ENCODE results near the gene RPS18. TPM values are rescaled to one million over a fixed set of nuclear protein-coding genes. Genes with fewer than 3 reads are reported as not detected.
A peak's percentile ranks its signal among the peaks of the same experiment; 100 is the strongest.
"Not testable (repeated sequence)": the region's sequence is repeated elsewhere in the genome, so short reads cannot be mapped to it uniquely, and the experiment has no call there.

RPS18 gene
- total RNA-seq, 2 donors from 2014 or later, result 3,349 to 4,633 TPM

GRCh38 chr6:33277663-33278391 is 6.0 kb downstream of the RPS18 start:
- no peaks in the 10 kb centered on the region for H3K27me3 Mint-ChIP-seq
- H3K27ac Mint-ChIP-seq, result peak overlapping the region; percentile 83
- ATAC-seq (replicated peaks), result no peak
- peaks cover 26% of the 10 kb centered on the region for H3K4me1 Mint-ChIP-seq
- peaks cover 76% of the 10 kb centered on the region for H3K36me3 Mint-ChIP-seq (ENCODE audit: low read depth)
- H3K9me3 Mint-ChIP-seq, result no peaks in the 10 kb centered on the region
- peak overlapping the region; percentile 88 for H3K4me3 Mint-ChIP-seq

DNA sequence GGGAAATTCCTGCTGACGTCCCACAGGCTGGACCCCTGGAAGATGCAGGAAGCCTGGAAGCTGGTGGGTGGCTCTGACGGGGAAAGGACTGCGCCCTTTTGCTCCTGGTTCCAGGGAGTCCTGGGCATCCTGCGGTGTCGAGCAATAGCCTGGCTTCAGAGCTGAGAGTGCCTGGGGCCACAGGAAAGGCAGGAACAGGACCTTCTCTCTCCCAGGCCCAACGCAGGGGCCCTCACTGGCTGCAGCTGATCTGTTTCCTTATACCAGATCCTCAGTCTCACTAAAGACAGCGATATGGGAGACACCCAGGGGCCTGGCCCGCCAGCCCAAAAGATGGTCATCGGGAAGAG is 6.5 kb downstream of the RPS18 start:
- no peaks in the 10 kb centered on the region for H3K9me3 Mint-ChIP-seq
- peaks cover 76% of the 10 kb centered on the region for H3K36me3 Mint-ChIP-seq (ENCODE audit: low read depth)
- no peak for ATAC-seq (replicated peaks)
- H3K4me1 Mint-ChIP-seq, result peaks cover 21% of the 10 kb centered on the region
- H3K27ac Mint-ChIP-seq, result no peak overlapping the region
- no peak overlapping the region for H3K4me3 Mint-ChIP-seq
- no peaks in the 10 kb centered on the region for H3K27me3 Mint-ChIP-seq

- H3K36me3 Mint-ChIP-seq (ENCODE audit: low read depth), result peaks cover 76% of the 10 kb centered on the region
- H3K27ac Mint-ChIP-seq, result no peak overlapping the region
- no peaks in the 10 kb centered on the region for H3K9me3 Mint-ChIP-seq
- H3K27me3 Mint-ChIP-seq, result no peaks in the 10 kb centered on the region
- no peak overlapping the region for H3K4me3 Mint-ChIP-seq
- peaks cover 19% of the 10 kb centered on the region for H3K4me1 Mint-ChIP-seq
- ATAC-seq (replicated peaks), result no peak
Measured at GRCh38 chr6:33278810-33279209, 6.9 kb downstream of the RPS18 start.

DNA sequence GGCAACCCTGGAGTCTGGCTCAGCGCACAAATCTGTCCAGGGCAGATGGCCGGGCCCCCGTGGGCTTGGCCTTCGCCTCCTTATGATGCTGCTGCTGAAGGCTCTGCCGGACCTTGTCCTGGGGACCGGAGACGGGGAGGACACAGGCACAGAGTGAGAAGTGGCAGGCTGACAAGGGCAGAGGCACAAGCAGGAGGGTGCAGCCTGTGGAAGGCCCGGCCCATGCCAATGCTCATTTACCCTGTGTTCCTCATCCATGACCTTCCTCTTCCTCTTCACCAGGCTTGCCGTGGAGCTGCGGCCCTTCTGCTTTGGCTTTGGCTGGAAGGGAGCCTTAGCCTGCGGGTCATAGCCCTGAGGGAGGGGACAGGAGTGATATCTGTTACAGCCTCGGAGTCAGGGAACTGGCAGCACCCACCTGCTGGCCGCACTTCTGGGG is 7.4 kb downstream of the RPS18 start:
- Mint-ChIP-seq H3K27me3 (no peaks in the 10 kb centered on the region), H3K4me3 (no peak overlapping the region), H3K4me1 (peaks cover 18% of the 10 kb centered on the region), H3K9me3 (no peaks in the 10 kb centered on the region), H3K36me3 (ENCODE audit: low read depth) (peaks cover 76% of the 10 kb centered on the region), H3K27ac (no peak overlapping the region)
- ATAC-seq (replicated peaks), result no peak

GRCh38 chr6:33279971-33280511 is 8.2 kb downstream of the RPS18 start:
- Mint-ChIP-seq H3K9me3 (no peaks in the 10 kb centered on the region), H3K4me1 (peaks cover 12% of the 10 kb centered on the region), H3K27ac (no peak overlapping the region), H3K4me3 (no peak overlapping the region), H3K27me3 (no peaks in the 10 kb centered on the region), H3K36me3 (ENCODE audit: low read depth) (peaks cover 76% of the 10 kb centered on the region)
- ATAC-seq (replicated peaks), result no peak

GRCh38 chr6:33280539-33280938 is 8.7 kb downstream of the RPS18 start:
- no peak for ATAC-seq (replicated peaks)
- H3K4me3 Mint-ChIP-seq, result no peak overlapping the region
- peak overlapping the region; percentile 30 for H3K27ac Mint-ChIP-seq
- H3K36me3 Mint-ChIP-seq (ENCODE audit: low read depth), result peaks cover 76% of the 10 kb centered on the region
- H3K4me1 Mint-ChIP-seq, result peaks cover 11% of the 10 kb centered on the region
- no peaks in the 10 kb centered on the region for H3K27me3 Mint-ChIP-seq
- no peaks in the 10 kb centered on the region for H3K9me3 Mint-ChIP-seq

DNA sequence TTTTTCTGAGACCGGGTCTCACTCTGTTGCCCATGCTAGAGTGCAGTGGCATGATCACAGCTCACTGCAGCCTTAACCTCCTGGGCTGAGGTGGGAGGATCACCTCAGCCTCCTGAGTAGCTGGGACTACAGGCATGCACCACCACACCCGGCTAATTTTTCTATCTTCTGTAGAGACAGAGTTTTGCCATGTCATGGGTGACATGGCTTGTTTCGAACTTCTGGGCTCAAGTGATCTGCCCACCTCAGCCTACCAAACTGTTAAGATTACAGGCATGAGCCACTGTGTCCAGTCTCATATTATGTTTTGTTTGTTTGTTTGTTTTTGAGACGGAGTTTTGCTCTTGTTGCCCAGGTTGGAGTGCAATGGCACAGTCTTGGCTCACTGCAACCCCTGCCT is 13.3 kb downstream of the RPS18 start:
- not testable (repeated sequence) for H3K4me3 Mint-ChIP-seq; ATAC-seq (replicated peaks)
- H3K36me3 Mint-ChIP-seq (ENCODE audit: low read depth), result peaks cover 91% of the 10 kb centered on the region

DNA sequence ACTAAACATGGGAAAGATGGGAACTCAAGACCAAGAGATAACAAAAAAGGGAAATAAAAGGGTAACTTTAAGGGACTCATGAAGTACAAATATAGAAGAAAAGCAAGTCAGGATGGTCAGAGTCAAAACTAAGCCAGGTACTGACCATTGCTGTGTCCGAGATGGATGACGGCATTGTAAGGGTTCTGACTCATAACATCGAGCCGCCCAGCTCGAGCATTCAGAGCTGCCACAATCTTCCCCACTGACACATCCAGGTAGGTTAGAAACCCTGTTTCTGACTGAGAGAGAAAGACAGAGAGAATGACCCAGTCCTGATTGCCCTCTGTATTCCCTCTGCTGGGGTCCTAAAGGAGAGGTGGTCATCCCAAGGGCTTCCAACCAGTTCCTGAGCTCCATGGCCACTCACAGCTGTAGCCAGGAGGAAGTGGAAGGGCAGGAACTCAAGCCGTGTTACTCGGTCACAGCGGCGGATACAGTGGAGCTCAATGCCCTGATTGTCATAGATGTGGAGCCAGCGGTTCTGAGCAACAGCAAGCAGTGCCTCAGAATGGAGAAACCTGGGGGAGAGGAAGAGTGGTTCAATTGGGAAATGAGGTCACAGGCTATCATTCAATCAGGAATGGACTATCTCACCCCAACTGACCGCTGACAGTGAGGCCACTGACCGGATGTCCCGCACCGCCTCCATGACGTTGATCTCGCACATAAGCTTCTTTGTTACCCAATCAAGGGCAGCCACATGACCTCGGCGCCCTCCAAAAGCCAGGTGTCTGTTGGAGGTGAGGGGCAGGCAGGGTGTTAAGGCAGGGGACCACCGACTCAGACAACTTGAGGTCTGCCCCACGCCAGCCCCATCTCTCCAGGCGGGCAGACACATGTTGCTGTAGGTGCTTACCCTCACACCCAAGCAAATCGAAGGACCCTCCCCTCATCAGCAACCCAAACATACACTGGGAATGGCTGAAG is 15.4 kb downstream of the RPS18 start:
- H3K36me3 Mint-ChIP-seq (ENCODE audit: low read depth), result peaks cover 97% of the 10 kb centered on the region
- H3K4me3 Mint-ChIP-seq, result peak overlapping the region; percentile 84
- H3K27me3 Mint-ChIP-seq, result no peaks in the 10 kb centered on the region
- H3K9me3 Mint-ChIP-seq, result no peaks in the 10 kb centered on the region
- no peak for ATAC-seq (replicated peaks)
- H3K4me1 Mint-ChIP-seq, result peaks cover 27% of the 10 kb centered on the region
- no peak overlapping the region for H3K27ac Mint-ChIP-seq

More for the DNA sequence above, 13.3 kb downstream of the RPS18 start:
- not testable (repeated sequence) for H3K9me3 Mint-ChIP-seq, H3K27ac Mint-ChIP-seq, H3K27me3 Mint-ChIP-seq
- peaks cover 16% of the 10 kb centered on the region for H3K4me1 Mint-ChIP-seq

- no peaks in the 10 kb centered on the region for H3K9me3 Mint-ChIP-seq
- H3K27ac Mint-ChIP-seq, result peak overlapping the region; percentile 89
- peak overlapping the region; percentile 84 for H3K4me3 Mint-ChIP-seq
- peaks cover 97% of the 10 kb centered on the region for H3K36me3 Mint-ChIP-seq (ENCODE audit: low read depth)
- H3K4me1 Mint-ChIP-seq, result peaks cover 27% of the 10 kb centered on the region
- no peaks in the 10 kb centered on the region for H3K27me3 Mint-ChIP-seq
- ATAC-seq (replicated peaks), result no peak
Measured at GRCh38 chr6:33288141-33288920, 16.5 kb downstream of the RPS18 start.

DNA sequence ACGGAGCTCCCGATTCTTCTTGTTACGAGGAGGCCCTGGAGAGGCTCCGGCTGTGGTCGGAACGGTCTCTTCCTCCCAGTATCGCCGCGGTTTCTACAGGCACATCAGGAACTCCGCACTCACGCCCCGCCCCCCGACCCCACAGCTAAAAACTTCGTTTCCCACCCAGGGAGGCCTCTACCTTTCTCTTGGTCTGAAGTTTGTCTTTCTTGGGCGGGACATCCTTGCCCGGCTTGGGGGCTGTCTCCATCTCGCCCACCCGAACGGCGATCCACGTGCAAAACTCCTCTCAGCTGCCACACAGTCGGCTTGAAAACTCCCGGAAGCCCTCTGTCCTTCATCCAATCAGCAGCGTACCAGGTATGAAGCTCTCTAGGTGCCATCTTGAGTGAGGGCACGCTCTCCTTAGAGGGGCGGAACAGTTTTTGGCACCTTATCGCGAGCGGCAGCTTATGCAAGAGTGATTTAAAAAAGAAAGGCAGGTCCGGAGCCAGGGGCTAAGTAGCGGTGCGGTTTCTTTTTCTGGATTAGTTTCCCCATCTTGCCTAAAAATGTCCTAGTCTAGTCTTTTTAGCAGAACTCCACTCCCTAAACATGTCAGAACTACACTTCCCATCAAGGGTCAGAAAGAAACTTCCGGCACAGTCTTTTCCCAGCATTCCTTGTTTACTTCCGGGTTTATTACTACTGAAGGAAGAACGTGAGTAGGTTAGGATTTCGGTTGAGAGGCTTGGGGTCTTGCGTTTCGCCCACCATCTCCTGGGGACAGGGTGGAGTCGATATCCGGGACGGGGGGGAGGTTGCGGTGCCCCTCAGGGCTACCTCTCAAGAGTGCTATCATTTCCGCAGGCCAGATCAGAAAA is 17.3 kb downstream of the RPS18 start, which contains the start of the genes PFDN6 and WDR46:
Gene PFDN6, plus strand, starts transcription at position 681 of the 863 bp plus-strand sequence. CDS start 256 bp downstream, outside the sequence.
Gene WDR46, minus strand, starts transcription at position 319 of the 863 bp plus-strand sequence. Its CDS starts 69 bp downstream, at position 250.
- H3K27ac Mint-ChIP-seq, result peak within 1 kb of the TSS; percentile 89
- peaks cover 27% of the 10 kb centered on the region for H3K4me1 Mint-ChIP-seq

GRCh38 chr6:33289784-33290315 is 18.0 kb downstream of the RPS18 start:
- no peak for ATAC-seq (replicated peaks)
- no peaks in the 10 kb centered on the region for H3K27me3 Mint-ChIP-seq
- H3K4me1 Mint-ChIP-seq, result peaks cover 27% of the 10 kb centered on the region
- peak overlapping the region; percentile 84 for H3K4me3 Mint-ChIP-seq
- H3K27ac Mint-ChIP-seq, result peak overlapping the region; percentile 89
- no peaks in the 10 kb centered on the region for H3K9me3 Mint-ChIP-seq
- H3K36me3 Mint-ChIP-seq (ENCODE audit: low read depth), result peaks cover 94% of the 10 kb centered on the region

More for the DNA sequence above, 17.3 kb downstream of the RPS18 start, which contains the start of the genes PFDN6 and WDR46:
- Mint-ChIP-seq H3K4me3 (peak within 1 kb of the TSS; percentile 84), H3K9me3 (no peaks in the 10 kb centered on the region), H3K27me3 (no peaks in the 10 kb centered on the region), H3K36me3 (ENCODE audit: low read depth) (peaks cover 94% of the 10 kb centered on the region)
- peak; percentile 98 for ATAC-seq (replicated peaks)

DNA sequence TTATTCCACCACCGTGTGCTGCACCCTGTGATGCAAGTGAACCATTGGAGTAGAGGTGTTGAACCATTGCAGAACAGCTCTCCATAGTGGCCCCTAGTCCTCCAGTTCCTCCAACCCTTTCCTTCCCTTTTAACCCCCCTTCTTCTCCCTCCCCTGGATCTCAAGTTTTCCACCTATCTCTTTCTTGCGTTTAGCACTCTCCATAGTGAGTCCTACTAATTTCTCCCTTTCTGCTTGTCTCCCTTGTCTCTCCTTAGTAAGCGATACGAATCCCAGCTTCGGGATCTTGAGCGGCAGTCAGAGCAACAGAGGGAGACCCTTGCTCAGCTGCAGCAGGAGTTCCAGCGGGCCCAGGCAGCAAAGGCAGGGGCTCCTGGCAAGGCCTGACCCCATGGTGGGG is 18.6 kb downstream of the RPS18 start:
- Mint-ChIP-seq H3K27me3 (no peaks in the 10 kb centered on the region), H3K36me3 (ENCODE audit: low read depth) (peaks cover 90% of the 10 kb centered on the region), H3K4me1 (peaks cover 27% of the 10 kb centered on the region), H3K27ac (peak overlapping the region; percentile 89), H3K9me3 (no peaks in the 10 kb centered on the region), H3K4me3 (peak overlapping the region; percentile 84)
- no peak for ATAC-seq (replicated peaks)

All from activated T-helper 17 cell treated with anti-CD3 and anti-CD28 coated beads, Interleukin-2, amount 50 U/mL, for 72 hours (primary cell).